ENCODE measurements around the gene MS4A4E.
"Not testable (repeated sequence)": the region's sequence is repeated elsewhere in the genome, so short reads cannot be mapped to it uniquely, and the experiment has no call there.

DNA sequence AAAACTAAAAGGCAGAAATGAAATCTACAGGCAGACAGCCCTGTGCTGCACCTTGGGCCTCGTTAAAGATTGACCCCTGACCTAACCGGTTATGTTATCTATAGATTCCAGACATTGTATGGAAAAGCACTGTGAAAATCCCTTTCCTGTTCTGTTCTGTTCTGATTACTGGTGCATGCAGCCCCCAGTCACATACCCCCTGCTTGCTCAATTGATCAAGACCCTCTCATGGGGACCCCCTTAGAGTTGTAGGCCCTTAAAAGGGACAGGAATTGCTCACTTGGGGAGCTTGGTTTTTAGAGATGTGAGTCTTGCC is 57.5 kb downstream of the MS4A4E start:
- TF ChIP-seq, protein P1, sequence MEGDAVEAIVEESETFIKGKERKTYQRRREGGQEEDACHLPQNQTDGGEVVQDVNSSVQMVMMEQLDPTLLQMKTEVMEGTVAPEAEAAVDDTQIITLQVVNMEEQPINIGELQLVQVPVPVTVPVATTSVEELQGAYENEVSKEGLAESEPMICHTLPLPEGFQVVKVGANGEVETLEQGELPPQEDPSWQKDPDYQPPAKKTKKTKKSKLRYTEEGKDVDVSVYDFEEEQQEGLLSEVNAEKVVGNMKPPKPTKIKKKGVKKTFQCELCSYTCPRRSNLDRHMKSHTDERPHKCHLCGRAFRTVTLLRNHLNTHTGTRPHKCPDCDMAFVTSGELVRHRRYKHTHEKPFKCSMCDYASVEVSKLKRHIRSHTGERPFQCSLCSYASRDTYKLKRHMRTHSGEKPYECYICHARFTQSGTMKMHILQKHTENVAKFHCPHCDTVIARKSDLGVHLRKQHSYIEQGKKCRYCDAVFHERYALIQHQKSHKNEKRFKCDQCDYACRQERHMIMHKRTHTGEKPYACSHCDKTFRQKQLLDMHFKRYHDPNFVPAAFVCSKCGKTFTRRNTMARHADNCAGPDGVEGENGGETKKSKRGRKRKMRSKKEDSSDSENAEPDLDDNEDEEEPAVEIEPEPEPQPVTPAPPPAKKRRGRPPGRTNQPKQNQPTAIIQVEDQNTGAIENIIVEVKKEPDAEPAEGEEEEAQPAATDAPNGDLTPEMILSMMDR (IDR thresholded peaks at IDR 0.05) = not testable (repeated sequence)
- not testable (repeated sequence) for TF ChIP-seq POLR2A (IDR thresholded peaks at IDR 0.05)
